Prostate gland (tissue), 2 donors: Measurements from ENCODE around the gene ANKRD33.

ENCODE experiments used
- POLR2A ChIP-seq: fragments of 450-650 bp; IDR thresholded peaks from one replicate; pipeline ENCODE4 v1.6.1; 2016; ENCODE audit warnings: antibody characterized with exemption, mild to moderate bottlenecking
- TF ChIP-seq, protein P1 (sequence below), 4 experiments: fragments of 200-600 bp in 2 of 4; fragments of 450-650 bp in 2 of 4; sonication (generic) in 2 of 4; IDR thresholded peaks; 1 replicate in 3 of 4; 2 replicates in 1 of 4; pipeline ENCODE4 v1.5.1; 2016 to 2019; ENCODE audit warnings: antibody characterized with exemption in 4 of 4, mild to moderate bottlenecking in 2 of 4, moderate library complexity in 2 of 4

DNA sequence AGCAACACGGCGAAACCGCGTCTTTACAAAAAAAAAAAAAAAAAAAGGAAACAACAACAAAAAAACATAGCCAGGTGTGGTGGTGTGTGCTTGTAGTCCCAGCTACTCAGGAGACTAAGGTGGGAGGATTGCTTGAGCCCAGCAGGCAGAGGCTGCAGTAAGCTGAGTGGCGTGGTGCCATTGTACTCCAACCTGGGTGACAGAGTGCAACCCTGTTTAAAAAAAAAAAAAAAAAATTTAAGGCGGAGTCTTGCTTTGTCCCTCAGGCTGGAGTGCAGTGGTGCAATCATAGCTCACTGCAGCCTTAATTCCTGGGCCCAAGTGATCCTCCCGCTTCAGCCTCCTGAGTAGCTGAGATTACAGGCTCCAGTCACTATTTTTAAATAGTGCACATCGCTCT is 21.1 kb upstream of the ANKRD33 start:
- TF ChIP-seq, protein P1, sequence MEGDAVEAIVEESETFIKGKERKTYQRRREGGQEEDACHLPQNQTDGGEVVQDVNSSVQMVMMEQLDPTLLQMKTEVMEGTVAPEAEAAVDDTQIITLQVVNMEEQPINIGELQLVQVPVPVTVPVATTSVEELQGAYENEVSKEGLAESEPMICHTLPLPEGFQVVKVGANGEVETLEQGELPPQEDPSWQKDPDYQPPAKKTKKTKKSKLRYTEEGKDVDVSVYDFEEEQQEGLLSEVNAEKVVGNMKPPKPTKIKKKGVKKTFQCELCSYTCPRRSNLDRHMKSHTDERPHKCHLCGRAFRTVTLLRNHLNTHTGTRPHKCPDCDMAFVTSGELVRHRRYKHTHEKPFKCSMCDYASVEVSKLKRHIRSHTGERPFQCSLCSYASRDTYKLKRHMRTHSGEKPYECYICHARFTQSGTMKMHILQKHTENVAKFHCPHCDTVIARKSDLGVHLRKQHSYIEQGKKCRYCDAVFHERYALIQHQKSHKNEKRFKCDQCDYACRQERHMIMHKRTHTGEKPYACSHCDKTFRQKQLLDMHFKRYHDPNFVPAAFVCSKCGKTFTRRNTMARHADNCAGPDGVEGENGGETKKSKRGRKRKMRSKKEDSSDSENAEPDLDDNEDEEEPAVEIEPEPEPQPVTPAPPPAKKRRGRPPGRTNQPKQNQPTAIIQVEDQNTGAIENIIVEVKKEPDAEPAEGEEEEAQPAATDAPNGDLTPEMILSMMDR (IDR thresholded peaks at IDR 0.05), result no peak
- TF ChIP-seq POLR2A, result no peak
